Measurements from ENCODE around the gene SRPK3. TPM values are rescaled to one million over a fixed set of nuclear protein-coding genes. Genes with fewer than 3 reads are reported as not detected.
"Not testable (repeated sequence)": the region's sequence is repeated elsewhere in the genome, so short reads cannot be mapped to it uniquely, and the experiment has no call there.

Gene SRPK3
- total and polyA plus RNA-seq, 2 experiments from 2014 or later, result 0.71 TPM; not detected in 1

DNA sequence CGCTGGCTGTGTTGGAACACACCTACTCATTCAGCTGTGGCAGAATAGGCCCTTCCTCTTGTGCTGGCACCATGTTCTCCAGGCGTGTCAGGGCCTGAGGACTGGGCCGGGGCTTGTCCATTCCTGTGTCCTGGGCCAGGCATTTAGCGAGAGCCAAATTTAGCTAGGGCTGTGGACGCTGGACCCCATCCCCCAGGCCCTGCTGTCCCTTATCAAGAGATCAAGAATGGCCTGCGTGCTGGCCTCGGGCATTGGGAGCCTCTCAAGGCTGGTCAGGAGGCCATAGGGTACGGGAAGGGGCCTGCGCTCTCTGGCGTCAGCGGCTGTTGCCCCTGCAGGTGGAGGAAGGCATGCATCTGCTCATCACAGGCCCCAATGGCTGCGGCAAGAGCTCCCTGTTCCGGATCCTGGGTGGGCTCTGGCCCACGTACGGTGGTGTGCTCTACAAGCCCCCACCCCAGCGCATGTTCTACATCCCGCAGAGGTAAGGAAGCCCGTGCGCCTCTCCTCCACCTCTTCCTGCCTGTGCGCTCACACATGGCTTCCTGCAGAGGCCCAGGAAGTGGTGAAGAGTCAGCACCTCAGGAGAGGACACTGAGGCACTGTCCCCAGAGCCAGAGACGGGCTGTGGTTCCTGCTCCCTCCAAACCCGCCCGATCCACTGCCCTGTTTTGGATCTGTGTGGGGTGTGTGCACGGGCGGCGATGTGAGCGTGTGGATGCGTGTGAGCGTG is 40.9 kb upstream of the SRPK3 start:
- no peaks in the 10 kb centered on the region for H3K36me3 ChIP-seq
- peaks cover 11% of the 10 kb centered on the region for H3K4me1 ChIP-seq (ENCODE audit: low read depth)
- DNase-seq (ENCODE audit: low read depth in 1 of 2, low spot score in 1 of 2), result no peak
- no peak for TF ChIP-seq CTCF (IDR thresholded peaks at IDR 0.05; ENCODE audit: low read depth, low read length)
- H3K4me3 ChIP-seq, result no peak overlapping the region
- H3K9me3 ChIP-seq (ENCODE audit: low read depth), result no peaks in the 10 kb centered on the region
- peak overlapping the region; percentile 51 for H3K27ac ChIP-seq
- H3K27me3 ChIP-seq, result no peaks in the 10 kb centered on the region

- H3K27me3 ChIP-seq, result no peaks in the 10 kb centered on the region
- no peaks in the 10 kb centered on the region for H3K9me3 ChIP-seq (ENCODE audit: low read depth)
- no peak for TF ChIP-seq CTCF (IDR thresholded peaks at IDR 0.05; ENCODE audit: low read depth, low read length)
- no peak overlapping the region for H3K27ac ChIP-seq
- no peak overlapping the region for H3K4me3 ChIP-seq
- H3K36me3 ChIP-seq, result no peaks in the 10 kb centered on the region
- no peak for DNase-seq (ENCODE audit: low read depth in 1 of 2, low spot score in 1 of 2)
- peaks cover 11% of the 10 kb centered on the region for H3K4me1 ChIP-seq (ENCODE audit: low read depth)
These were observed 40.1 kb upstream of the SRPK3 start for GRCh38 chrX:153740631-153741222.

GRCh38 chrX:153741446-153741845 is 39.4 kb upstream of the SRPK3 start:
- Histone ChIP-seq H3K36me3 (no peaks in the 10 kb centered on the region), H3K27me3 (no peaks in the 10 kb centered on the region), H3K4me3 (no peak overlapping the region), H3K4me1 (ENCODE audit: low read depth) (peaks cover 11% of the 10 kb centered on the region), H3K9me3 (ENCODE audit: low read depth) (no peaks in the 10 kb centered on the region), H3K27ac (no peak overlapping the region)
- no peak for TF ChIP-seq CTCF (IDR thresholded peaks at IDR 0.05; ENCODE audit: low read depth, low read length)
- no peak for DNase-seq (ENCODE audit: low read depth in 1 of 2, low spot score in 1 of 2)

DNA sequence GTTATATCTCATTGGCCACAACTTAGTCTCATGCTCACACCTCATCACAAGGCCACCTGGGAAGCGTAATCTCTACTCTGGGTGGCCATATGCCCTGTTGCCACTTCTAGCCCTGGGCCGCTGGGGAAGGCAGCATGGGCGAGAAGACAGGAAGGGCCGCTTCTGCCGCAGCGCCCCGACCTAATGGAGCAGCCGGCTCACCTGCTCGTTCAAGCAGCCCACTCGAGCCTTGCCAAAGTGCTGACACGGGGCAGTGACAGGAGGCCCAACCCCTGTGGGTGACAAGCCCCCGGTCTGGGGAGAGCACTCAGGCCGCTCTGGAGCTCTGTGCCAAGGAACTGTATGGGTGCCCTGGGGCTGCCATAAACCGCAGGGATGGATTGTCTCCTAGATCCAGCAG is 38.7 kb upstream of the SRPK3 start:
- not testable (repeated sequence) for H3K9me3 ChIP-seq (ENCODE audit: low read depth); H3K4me3 ChIP-seq; H3K27ac ChIP-seq; H3K36me3 ChIP-seq; H3K27me3 ChIP-seq; DNase-seq (ENCODE audit: low read depth in 1 of 2, low spot score in 1 of 2)
- H3K4me1 ChIP-seq (ENCODE audit: low read depth), result peaks cover 11% of the 10 kb centered on the region

- not testable (repeated sequence) for H3K9me3 ChIP-seq (ENCODE audit: low read depth); H3K27me3 ChIP-seq; H3K4me3 ChIP-seq; DNase-seq (ENCODE audit: low read depth in 1 of 2, low spot score in 1 of 2); H3K36me3 ChIP-seq
- Histone ChIP-seq H3K27ac (peak overlapping the region; percentile 66), H3K4me1 (ENCODE audit: low read depth) (peaks cover 11% of the 10 kb centered on the region)
These were observed 37.9 kb upstream of the SRPK3 start for GRCh38 chrX:153742796-153743467.

GRCh38 chrX:153743468-153744209 is 37.2 kb upstream of the SRPK3 start:
- not testable (repeated sequence) for H3K9me3 ChIP-seq (ENCODE audit: low read depth); H3K36me3 ChIP-seq; H3K27me3 ChIP-seq; H3K4me3 ChIP-seq
- peaks cover 11% of the 10 kb centered on the region for H3K4me1 ChIP-seq (ENCODE audit: low read depth)
- H3K27ac ChIP-seq, result peak overlapping the region; percentile 60
- DNase-seq (ENCODE audit: low read depth in 1 of 2, low spot score in 1 of 2), result peak; percentile 29 to 37
